ENCODE results near the gene INF2. TPM values are rescaled to one million over a fixed set of nuclear protein-coding genes. Genes with fewer than 3 reads are reported as not detected.
"Not testable (repeated sequence)": the region's sequence is repeated elsewhere in the genome, so short reads cannot be mapped to it uniquely, and the experiment has no call there.

INF2 gene
- total RNA-seq, 4 donors from 2014 or later = 187 to 510 (median 205) TPM

- Histone ChIP-seq H3K27ac (no peak overlapping the region), H3K9me3 (no peaks in the 10 kb centered on the region), H3K36me3 (no peaks in the 10 kb centered on the region), H3K27me3 (peaks cover 18% of the 10 kb centered on the region), H3K4me3 (no peak overlapping the region), H3K4me1 (peaks cover 3 to 11% (median 3%) of the 10 kb centered on the region in 4 donors)
- TF ChIP-seq POLR2AphosphoS5 (IDR thresholded peaks at IDR 0.05) (no peak), POLR2A (IDR thresholded peaks at IDR 0.05) (no peak), CTCF (IDR thresholded peaks at IDR 0.05) (no peak), EP300 (IDR thresholded peaks at IDR 0.05; ENCODE audit: low read depth) (no peak)
- 74 to 82% methylated on average over 8 to 13 of the region's 13 CpGs for WGBS, 2 donors (ENCODE audit: low coverage in 1 of 2)
- in situ Hi-C loops (cut with MboI; ENCODE audit: low pct_ligation_motif_present in 1 of 4, low pct_unique_long_range_greater_than_20kb in 1 of 4, low sequenced_read_pairs in 3 of 4) (no loop called here), intact Hi-C loops (cut with DNase I; ENCODE audit: low total_unique reads) (no loop called here)
- peak; percentile 39 for DNase-seq
These were observed 28.8 kb upstream of the INF2 start for GRCh38 chr14:104660597-104660996.

GRCh38 chr14:104661086-104661485, 28.3 kb upstream of the INF2 start:
- in situ Hi-C loops (cut with MboI; ENCODE audit: low pct_ligation_motif_present in 1 of 4, low pct_unique_long_range_greater_than_20kb in 1 of 4, low sequenced_read_pairs in 3 of 4) (no loop called here), intact Hi-C loops (cut with DNase I; ENCODE audit: low total_unique reads) (no loop called here)
- Histone ChIP-seq H3K36me3 (no peaks in the 10 kb centered on the region), H3K4me1 (peaks cover 5 to 16% (median 8%) of the 10 kb centered on the region in 4 donors), H3K27me3 (peaks cover 18% of the 10 kb centered on the region), H3K9me3 (no peaks in the 10 kb centered on the region), H3K27ac (no peak overlapping the region), H3K4me3 (no peak overlapping the region)
- TF ChIP-seq POLR2A (IDR thresholded peaks at IDR 0.05) (no peak), EP300 (IDR thresholded peaks at IDR 0.05; ENCODE audit: low read depth) (no peak), POLR2AphosphoS5 (IDR thresholded peaks at IDR 0.05) (no peak), CTCF (IDR thresholded peaks at IDR 0.05) (no peak)
- WGBS, 2 donors (ENCODE audit: low coverage in 1 of 2) = 70 to 75% methylated on average over 2 of the region's 2 CpGs
- DNase-seq = no peak

- intact Hi-C loops (cut with DNase I; ENCODE audit: low total_unique reads); H3K27ac ChIP-seq; H3K9me3 ChIP-seq; in situ Hi-C loops (cut with MboI; ENCODE audit: low pct_ligation_motif_present in 1 of 4, low pct_unique_long_range_greater_than_20kb in 1 of 4, low sequenced_read_pairs in 3 of 4); H3K36me3 ChIP-seq; DNase-seq; H3K4me3 ChIP-seq: not testable (repeated sequence)
- WGBS, 2 donors (ENCODE audit: low coverage in 1 of 2) = 93% methylated on average over 6 to 18 of the region's 18 CpGs
- Histone ChIP-seq H3K27me3 (peaks cover 18% of the 10 kb centered on the region), H3K4me1 (peaks cover 5 to 16% (median 9%) of the 10 kb centered on the region in 4 donors)
These were observed 27.8 kb upstream of the INF2 start for GRCh38 chr14:104661528-104662157.

- H3K27ac ChIP-seq; H3K4me3 ChIP-seq; H3K9me3 ChIP-seq; intact Hi-C loops (cut with DNase I; ENCODE audit: low total_unique reads); H3K36me3 ChIP-seq; in situ Hi-C loops (cut with MboI; ENCODE audit: low pct_ligation_motif_present in 1 of 4, low pct_unique_long_range_greater_than_20kb in 1 of 4, low sequenced_read_pairs in 3 of 4); DNase-seq: not testable (repeated sequence)
- WGBS, 2 donors (ENCODE audit: low coverage in 1 of 2) = 83 to 91% methylated on average over 1 to 17 of the region's 18 CpGs
- Histone ChIP-seq H3K27me3 (peaks cover 18% of the 10 kb centered on the region), H3K4me1 (peaks cover 5 to 16% (median 9%) of the 10 kb centered on the region in 4 donors)
These were observed 26.9 kb upstream of the INF2 start for GRCh38 chr14:104662472-104662871.

- in situ Hi-C loops (cut with MboI; ENCODE audit: low pct_ligation_motif_present in 1 of 4, low pct_unique_long_range_greater_than_20kb in 1 of 4, low sequenced_read_pairs in 3 of 4) = no loop called here
- Histone ChIP-seq H3K36me3 (no peaks in the 10 kb centered on the region), H3K4me1 (peaks cover 5 to 16% (median 9%) of the 10 kb centered on the region in 4 donors), H3K4me3 (no peak overlapping the region), H3K27ac (no peak overlapping the region), H3K27me3 (peaks cover 18% of the 10 kb centered on the region), H3K9me3 (no peaks in the 10 kb centered on the region)
- TF ChIP-seq POLR2A (IDR thresholded peaks at IDR 0.05) = no peak
- no peak for TF ChIP-seq CTCF (IDR thresholded peaks at IDR 0.05)
- no peak for TF ChIP-seq EP300 (IDR thresholded peaks at IDR 0.05; ENCODE audit: low read depth)
- no peak for TF ChIP-seq POLR2AphosphoS5 (IDR thresholded peaks at IDR 0.05)
- DNase-seq = no peak
- WGBS, 2 donors (ENCODE audit: low coverage in 1 of 2) = 61% methylated on average over 7 of the region's 7 CpGs; no CpG with 5 or more reads in 1 of the 2 donors
- intact Hi-C loops (cut with DNase I; ENCODE audit: low total_unique reads) = no loop called here
These were observed 25.3 kb upstream of the INF2 start for GRCh38 chr14:104664107-104664506.

Data from transverse colon (tissue), 4 donors.